HG03342 (cell line): ENCODE data around the gene DLX5.
"Not testable (repeated sequence)": the region's sequence is repeated elsewhere in the genome, so short reads cannot be mapped to it uniquely, and the experiment has no call there.

ENCODE experiments used
- ATAC-seq: cut with Tn5 transposase; IDR thresholded peaks from one replicate; pipeline ENCODE4 v1.9.1; 2021; ENCODE audit warnings: mild to moderate bottlenecking, moderate library complexity; ENCODE audit not compliant: unreplicated experiment

Gene DLX5

DNA sequence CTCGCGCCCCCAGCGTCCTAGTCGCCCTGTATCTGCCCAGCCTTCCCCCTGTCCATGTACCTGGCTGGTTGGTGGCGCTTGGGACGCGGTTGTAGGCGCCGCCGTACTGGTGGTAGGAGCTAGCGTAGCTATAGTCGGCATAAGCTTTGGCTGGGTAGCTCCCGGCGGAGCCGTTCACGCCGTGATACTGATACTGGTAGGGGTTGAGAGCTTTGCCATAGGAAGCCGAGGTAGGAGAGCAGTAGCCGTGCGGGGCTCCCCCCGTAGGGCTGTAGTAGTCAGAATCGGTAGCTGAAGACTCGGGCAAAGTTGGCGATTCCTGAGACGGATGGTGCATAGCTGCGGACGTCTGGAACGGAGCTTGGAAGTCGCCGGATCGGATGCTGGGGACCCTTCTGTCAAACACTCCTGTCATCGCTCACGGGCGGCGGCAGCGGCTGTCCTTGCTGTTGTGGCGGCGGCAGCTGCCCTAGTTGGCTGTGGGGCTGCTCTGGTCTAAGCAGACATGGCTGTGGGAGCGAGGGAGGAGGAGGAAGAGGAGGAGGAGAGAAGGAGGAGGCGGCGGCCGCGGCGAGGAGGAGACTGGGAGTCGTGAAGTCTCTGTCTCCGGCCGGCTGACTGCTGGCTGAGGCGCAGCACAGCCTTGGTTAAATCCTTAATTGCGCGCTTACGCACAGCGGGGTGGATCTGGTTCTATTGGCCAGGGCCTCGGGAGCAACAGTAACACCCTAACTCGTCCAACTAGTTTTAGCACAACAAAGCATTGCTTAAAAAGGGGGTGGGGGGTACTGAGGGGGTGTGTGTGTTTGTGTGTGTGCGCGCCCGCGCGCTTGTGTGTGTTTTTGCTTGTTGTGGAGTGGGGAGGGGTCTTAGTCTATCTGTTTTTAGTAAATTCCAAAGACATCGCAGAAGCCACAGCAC, at the start of gene DLX5:
Gene DLX5 (minus strand): TSS at position 623 of the 921 bp plus-strand sequence. CDS start 208 bp downstream, at position 415.
- no peak for ATAC-seq

DNA sequence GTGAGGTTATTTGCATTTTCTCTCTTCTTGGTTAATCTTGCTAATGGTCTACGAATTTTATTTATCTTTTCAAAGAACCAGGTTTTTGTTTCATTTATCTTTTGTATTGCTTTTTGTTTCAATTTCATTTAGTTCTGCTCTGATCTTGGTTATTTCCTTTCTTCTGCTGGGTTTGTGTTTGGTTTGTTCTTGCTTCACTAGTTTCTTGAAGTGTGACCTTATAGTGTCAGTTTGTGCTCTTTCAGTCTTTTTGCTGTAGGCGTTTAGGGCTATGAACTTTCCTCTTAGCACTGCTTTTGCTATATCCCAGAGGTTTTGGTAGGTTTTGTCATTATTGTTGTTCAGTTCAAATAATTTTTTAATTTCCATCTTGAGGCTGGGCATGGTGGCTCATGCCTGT, 47.4 kb upstream of the DLX5 start:
- ATAC-seq: not testable (repeated sequence)

DNA sequence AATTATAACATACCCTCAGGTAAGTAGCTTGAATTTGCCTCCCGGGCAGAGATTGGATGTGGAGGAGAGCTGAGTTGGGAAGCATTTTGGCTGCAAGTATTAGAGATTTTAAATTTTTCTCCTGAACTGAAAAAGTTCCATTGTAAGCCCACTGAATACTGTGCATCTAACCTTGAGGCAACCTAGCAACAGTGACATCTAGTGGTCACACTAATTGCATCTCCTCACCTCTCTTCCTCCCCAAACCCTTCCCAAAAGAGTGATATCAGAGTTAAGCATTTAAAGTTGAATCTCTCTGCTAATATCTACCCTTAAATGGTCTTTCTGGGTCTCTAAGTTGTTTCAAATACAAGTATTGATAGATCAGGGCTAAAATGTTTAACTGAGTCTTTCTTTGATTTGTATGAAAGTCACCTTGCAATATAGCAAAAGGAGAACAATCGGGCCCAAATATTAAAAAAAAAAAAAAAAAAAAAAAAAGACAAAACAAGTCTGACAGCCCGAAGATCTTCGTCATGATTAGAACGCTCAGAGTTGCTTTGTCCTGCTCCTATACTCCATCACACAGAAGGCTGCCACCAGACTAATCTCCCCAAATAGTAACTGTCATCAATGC, 40.4 kb upstream of the DLX5 start:
- ATAC-seq: peak; percentile 82

DNA sequence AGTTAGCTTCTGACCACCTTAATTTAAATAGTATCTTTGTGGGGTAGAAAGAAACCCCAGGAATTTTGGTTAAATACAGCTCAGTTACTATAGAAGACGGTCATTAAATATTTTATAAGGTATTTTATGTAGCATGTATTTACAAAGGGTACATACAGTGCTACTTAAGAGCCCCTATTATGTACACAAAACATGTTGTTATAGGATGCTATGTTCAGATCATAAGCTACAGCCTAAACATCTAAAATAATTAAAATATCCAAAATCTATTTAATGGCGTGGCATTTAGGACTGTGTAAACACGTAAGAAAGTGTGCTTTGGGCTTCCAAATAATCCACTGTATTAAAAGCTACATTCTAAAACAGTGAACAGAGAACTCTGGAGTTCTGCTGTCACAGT, 39.4 kb upstream of the DLX5 start:
- no peak for ATAC-seq

DNA sequence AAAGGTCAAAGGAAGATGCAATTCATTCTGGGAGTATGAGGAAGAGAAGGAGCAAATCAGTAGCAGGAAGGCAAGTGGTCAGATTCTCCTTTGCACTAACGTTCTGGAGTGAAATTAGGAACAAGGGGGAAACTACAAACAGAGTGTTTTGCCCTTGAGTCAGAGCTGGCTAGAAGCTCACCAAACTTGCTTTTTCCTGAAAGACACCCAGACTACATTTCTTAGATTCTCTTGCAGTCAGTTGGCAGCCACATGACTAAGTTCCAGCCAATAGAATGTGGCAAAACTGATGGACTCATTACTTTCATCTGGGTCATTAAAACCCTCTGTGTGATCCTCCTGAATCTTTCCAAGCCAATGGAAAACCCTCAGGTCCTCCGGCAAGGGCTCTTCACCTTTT, 18.6 kb upstream of the DLX5 start:
- ATAC-seq: no peak

DNA sequence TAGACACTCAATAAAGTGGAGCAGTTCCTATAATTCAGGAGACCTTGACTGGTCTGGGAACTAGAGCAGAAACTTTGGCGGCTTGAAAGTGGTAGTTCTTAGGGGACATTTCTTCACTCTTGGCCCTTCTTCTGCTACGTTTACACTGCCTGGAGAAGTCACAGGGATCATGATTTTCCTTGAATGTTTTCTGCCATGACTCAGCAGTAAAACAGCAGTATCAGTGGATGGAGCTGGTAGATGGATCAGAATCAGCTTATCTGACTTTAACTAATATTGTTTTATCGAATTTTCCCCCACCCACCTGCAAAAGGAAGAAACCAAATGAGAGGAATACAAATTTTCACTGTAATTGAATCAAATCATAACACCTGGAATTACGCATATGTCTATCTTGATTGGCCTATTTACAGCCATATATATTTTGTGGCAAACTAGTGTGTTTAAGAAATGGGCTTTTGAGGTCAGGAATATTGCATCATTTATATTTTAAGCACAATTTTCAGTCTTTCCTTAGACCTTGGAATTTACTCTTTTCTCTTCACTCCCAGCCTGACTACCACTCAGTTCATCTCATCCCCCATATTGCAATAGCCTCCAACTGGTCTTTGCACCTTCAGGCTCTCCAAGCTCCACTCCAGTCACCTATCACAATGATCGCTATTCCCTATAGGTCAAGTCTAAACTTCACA, 14.9 kb upstream of the DLX5 start:
- no peak for ATAC-seq

DNA sequence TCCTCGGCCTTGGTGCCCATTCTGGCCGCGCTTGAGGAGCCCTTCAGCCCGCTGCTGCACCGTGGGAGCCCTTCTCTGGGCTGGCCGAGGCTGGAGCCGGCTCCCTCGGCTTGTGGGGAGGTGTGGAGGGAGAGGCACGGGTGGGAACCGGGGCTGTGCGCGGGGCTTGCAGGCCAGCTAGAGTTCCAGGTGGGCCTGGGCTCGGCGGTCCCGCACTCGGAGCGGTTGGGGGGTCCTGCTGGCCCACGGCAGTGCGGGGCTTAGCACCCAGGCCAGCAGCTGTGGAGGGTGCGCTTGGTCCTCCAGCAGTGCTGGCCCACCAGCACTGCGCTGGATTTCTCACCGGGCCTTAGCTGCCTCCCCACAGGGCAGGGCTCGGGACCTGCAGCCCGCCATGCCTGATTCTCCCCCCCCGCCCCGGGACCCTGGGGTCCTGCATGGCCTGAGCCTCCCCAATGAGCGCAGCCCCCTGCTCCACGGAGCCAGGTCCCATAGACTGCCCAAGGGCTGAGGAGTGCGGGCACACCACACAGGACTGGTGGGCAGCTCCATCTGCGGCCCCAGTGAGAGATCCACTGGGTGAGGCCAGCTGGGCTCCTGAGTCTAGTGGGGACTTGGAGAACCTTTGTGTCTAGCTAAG, 9.7 kb upstream of the DLX5 start:
- ATAC-seq: not testable (repeated sequence)

DNA sequence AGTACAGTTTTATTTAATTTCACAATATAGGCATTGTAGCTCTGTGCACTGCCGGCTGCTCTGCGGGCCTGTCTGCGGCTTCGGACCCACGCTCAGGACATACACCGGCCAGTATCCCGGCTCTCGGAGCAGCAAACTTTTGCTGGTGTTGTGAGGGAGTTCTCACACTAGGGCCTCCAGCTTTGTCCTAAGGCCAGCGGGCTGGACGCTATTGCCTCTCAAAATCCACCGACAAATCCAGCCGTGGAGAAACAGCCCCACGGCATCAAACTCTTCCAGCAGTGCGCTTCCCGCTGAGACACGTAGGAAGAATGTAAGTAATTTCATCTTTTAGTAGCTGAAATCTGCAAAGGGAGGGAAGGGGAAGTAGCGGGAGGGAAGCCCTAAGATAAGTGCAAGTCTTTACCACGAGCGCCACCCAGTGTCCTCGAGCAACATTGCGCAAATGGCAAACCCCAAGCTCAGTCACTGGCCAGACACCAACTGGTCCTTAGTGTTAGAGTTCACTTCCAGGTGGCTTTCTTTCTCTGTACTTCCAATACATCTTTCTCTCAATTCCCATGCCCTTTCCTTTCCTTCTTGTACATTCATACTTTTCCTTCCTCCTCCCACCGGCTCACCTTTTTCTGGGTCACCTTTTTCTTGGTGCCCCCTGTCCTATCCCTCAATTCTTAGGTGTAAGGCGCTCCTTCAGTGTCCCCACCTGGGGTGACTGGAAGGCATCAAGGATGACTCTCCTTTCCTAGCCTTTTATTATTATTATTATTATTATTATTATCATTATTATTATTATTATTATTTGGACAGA, 3.0 kb upstream of the DLX5 start:
- ATAC-seq: peak; percentile 87

DNA sequence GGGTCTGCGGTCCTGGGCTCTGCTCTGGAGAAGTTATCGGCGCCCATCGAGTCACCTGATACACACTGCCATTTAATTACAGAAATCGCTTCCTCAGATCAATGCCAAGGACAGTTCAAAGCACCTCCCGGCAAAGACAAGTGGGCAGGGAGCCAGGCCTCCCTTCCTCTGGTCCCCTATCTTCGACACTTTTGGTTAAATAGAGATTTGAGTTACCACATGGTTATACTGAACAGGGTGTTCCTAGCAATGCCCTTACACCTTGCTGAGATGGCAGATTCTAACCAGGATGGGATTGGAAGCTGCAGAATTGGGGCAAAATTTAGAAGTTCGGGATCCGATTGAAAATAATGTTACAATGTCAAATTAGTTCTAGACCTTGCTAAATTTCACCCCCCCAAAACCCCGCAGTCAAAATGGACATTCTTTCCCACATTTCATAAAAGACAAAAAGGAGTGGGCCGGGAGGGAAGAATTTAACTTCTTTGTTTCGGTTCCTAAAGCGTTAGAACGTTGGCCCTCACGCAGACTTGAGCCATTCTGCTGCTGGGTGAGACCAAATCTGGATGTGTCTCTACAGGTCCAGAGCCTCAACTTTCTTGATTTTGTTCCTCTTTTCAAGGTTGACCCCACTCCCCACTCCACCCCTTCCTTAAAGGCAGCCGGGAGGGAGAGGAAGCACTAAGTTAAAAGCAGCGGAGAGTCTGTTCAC, 2.2 kb upstream of the DLX5 start:
- no peak for ATAC-seq

DNA sequence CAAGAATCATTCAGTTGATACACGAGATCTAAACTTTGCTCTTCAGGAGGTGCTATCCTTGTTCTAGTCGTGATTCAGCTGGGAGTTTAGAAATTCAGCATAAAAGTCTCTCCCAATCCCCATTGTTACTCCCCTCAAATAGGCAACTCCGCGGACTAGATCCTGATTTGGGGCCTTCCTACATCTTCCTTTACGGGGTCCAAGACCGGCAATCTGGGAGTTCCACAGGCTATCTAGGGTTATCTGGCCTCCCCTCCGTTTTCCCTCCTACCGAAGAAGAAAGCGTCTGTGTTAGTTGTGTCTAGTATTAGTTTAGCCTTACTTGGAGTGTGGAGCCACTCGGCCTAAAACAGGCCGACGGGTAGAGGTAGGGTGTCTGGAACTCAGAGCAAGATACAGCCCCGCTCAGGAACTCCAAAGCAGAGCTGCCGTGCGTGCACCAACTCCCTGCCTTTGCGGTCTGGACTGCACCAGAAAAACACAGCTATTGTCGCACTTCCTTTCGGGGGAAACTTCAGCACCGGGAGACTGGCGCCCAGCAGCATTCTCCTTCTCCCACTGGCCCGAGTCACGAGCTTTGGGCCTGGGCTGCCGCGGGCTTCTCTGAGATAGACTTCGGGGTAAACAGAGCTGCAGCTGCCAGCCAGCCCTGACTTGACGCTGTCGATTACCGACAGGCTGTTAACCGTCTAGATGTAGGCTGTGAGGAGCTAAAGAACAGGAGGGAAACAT, 1.5 kb upstream of the DLX5 start:
- no peak for ATAC-seq

DNA sequence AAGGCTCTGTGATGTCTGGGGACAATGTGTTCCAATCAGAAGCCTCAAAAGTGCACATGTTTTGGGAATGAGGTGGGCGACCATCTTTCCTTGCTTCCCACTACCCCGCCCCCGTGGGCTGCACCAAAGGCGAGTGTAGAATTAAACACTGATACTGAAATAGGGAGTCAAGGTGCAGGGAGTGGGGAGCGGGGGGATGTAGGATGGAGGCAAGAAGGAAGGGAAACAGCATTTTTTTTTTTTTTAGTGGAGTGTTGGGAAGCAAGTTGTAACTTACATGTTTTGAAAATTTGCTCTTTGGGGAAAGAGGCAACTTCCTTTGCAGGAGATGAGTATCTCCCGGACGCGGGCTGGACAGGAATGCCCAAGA, 484 bp upstream of the DLX5 start:
- ATAC-seq: no peak

DNA sequence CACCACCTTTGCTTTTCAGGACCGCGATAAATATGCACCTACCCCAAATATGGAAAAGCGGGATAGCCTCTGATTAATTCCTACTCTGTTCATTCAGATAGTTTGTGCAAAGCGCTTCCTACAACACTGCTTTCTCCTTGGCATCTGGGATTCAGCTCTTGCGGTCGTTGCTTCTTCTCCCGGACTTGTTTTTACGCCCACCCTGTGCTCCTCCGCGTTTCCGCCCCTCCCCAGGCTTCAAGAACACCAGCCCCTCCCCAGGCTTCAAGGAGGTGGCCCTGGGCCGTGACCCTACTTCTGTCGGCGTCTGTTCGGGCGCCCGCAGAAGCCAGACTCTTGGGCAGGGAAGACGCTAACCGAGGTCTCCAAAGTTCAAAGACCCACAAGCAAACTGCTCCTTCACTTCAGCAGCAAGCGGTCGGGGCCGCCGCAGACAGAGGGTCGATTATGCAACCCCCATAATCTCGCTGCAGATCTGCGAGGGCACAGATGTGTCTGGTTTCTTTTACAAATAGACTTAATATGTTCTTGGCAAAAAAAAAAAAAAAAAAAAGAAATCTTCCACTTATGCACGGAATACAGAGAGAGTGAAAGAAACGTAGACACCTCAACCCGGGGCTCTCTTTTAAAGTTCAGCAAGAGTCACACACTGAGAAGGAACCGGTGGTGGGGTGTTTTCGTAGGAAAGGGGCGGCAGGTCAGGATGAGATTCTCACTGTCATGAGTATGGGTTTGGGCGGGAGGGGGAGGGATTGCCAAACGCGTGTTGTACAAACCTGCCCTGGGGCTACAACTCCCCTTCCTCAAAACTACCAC, 1.9 kb downstream of the DLX5 start:
- ATAC-seq: no peak

DNA sequence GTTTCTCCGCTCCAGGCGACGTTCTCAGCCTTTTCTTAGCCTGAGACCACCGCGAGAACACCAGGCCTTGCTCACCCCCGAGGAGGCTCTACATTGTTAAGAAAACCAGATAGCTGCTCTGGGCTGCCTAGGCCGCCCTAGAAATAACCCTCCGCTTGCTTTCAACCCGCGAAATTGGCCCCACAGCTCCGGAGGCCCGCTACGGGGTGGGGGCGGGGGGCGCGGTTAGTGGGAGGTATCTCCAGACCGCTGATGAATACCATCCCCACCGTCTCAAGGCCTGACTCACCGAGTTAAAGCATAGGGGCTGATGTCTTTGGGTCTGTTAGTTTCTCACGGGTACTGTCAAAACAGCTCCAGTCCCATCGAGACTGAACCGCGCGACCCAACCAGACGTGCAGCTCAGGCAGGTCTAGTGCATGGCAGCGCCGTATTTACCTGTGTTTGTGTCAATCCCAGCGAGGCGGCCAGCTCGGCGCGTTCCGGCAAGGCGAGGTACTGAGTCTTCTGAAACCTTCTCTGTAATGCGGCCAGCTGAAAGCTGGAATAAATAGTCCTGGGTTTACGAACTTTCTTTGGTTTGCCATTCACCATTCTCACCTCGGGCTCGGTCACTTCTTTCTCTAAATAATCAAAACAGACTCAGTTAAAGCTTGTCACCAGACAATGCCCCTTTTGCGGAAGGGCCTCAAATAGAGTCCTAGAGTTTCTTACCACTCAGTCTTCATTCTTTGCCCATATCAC, 2.7 kb downstream of the DLX5 start:
- no peak for ATAC-seq

DNA sequence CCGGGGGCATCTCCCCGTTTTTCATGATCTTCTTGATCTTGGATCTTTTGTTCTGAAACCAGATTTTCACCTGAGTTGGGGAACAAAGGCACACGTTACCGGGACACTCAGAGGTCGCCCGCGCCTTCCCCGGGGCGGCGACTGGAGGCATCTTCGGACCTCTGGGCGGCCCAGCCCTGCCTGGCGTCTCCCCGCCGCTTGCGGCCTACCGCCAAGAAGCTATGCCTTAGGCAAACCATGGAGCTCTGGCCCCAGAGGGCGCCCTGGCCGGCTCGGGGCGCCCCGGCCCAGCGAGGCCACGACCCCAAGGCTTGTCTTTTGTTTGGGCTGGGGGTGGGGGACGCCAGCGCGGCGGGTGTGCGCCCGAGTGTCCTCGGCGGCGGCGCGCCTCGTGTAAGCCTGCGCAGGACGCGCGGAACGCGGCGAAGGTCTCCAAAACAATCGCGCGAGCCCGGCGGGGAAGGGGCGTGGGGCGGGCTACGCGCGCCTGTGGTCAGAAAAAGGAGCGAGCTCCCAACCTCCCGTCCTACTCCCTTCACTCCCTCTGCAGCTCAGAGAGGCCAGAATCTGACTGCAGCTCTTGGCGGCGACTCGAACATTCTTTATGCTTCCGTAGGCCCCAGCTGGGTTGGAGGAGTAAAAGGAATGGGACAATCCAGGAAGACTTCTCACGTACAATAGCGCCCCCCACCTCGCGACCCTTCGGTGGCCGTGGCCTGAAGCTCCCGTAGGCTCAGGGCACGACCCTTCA, 3.5 kb downstream of the DLX5 start:
- ATAC-seq: no peak

DNA sequence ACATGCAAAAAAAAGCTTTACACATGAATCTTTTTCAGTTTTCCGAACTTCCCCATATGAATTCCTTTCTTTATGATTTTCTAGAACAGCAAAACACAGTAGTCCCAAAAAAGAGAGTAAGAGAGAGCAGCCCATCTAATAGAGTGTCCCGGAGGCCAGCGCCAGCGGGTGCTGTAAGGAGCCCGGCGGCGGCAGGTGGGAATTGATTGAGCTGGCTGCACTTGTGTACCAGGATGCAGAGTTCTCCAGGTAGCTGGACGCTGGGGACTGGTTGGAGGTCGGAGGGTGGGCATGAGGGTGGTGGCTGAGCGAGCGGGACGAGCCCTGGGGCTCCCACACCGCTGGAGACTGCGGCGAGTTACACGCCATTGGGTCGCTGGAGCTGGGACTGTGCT, 4.0 kb downstream of the DLX5 start:
- no peak for ATAC-seq

DNA sequence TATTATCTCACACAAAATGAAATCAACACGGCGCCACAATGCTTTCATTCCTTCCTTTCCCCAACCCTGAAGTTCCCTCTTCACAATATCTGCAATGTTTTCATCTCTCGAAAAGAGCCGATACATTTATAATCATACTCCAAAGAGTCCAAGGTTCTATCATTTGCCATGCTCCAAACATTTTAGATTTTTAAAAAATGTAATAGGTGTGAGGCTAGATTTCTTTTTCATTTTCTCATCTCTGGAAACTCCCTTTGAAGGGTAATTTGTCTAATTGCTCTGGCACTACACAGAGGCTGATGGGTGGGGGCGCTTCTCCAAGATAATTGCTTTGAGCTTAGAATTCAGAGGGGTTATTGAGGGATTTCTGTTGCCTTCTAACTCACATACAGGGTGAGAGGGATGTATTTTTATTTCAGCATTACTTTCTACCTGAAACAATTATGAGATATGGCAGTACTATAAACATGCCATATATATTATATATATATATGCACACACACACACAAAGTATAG, 4.9 kb downstream of the DLX5 start:
- ATAC-seq: no peak
